Gastrocnemius medialis (tissue), 4 donors: ENCODE results near the gene MAN1C1. TPM values are rescaled to one million over a fixed set of nuclear protein-coding genes. Genes with fewer than 3 reads are reported as not detected.
A peak's percentile ranks its signal among the peaks of the same experiment; 100 is the strongest.

ENCODE experiments used
- ATAC-seq, 2 donors: fragments of 150-250 bp; one replicate each; pipeline ENCODE4 v1.9.1; 2016
- DNase-seq, 2 donors: peaks; one replicate each; pipeline ENCODE4 v3.0.0-alpha.2; 2019
- H3K27ac ChIP-seq, 4 donors: fragments of 200-600 bp; sonication (generic); 1 replicate in 1 of 4; 2 replicates in 3 of 4; pipeline ENCODE4 v1.5.1; 2016 to 2018; ENCODE audit warnings: mild to moderate bottlenecking in 2 of 4, moderate library complexity in 1 of 4
- H3K27me3 ChIP-seq, 3 donors: fragments of 200-600 bp; sonication (generic) in 2 of 3; 1 replicate in 1 of 3; 2 replicates in 2 of 3; pipeline versions ENCODE4 v1.5.1 to v1.6.0; 2016 to 2019; ENCODE audit warnings: mild to moderate bottlenecking in 1 of 3, moderate library complexity in 1 of 3
- H3K36me3 ChIP-seq, 2 donors: fragments of 200-600 bp; sonication (generic) in 1 of 2; one replicate each; pipeline ENCODE4 v1.5.1; 2017 to 2018
- H3K4me1 ChIP-seq, 2 donors: fragments of 200-600 bp; sonication (generic) in 1 of 2; one replicate each; pipeline ENCODE4 v1.5.1; 2016 to 2017; ENCODE audit warnings: mild to moderate bottlenecking in 2 of 2
- H3K4me3 ChIP-seq, 4 donors: fragments of 200-600 bp; sonication (generic) in 3 of 4; 1 replicate in 1 of 4; 2 replicates in 3 of 4; pipeline ENCODE4 v1.5.1; 2016 to 2019; ENCODE audit warnings: mild to moderate bottlenecking in 2 of 4
- H3K9me3 ChIP-seq, 3 donors: fragments of 200-600 bp; sonication (generic) in 2 of 3; 1 replicate in 1 of 3; 2 replicates in 2 of 3; pipeline ENCODE4 v1.5.1; 2016 to 2019
- POLR2A ChIP-seq, 2 donors: fragments of 450-650 bp; IDR thresholded peaks; one replicate each; pipeline ENCODE4 v1.6.1; 2017; ENCODE audit warnings: antibody characterized with exemption in 2 of 2, mild to moderate bottlenecking in 2 of 2, moderate library complexity in 2 of 2
- in situ Hi-C, 4 donors: fragments of 200-750 bp; cut with MboI; loops; one replicate each; pipeline versions ENCODE4 v1.15.0 to v1.8.0; 2017; ENCODE audit warnings: low sequenced_read_pairs in 4 of 4
- intact Hi-C: fragments of 100-400 bp; cut with DNase I; formaldehyde crosslinking; loops from one replicate; pipeline ENCODE4 v1.15.1; 2023; ENCODE audit warnings: low total_unique reads
- total RNA-seq, 4 donors: library from RNA; depleted of rRNA; stranded (reverse); fragments of >200 nt; gene quantifications; one replicate each; pipeline versions ENCODE4 v1.1.0 to v1.2.3, GENCODE V29; 2016
- TF ChIP-seq, protein P1 (sequence below), 5 experiments: fragments of 450-650 bp in 3 of 5; fragments of 200-600 bp in 2 of 5; sonication (generic) in 2 of 5; IDR thresholded peaks in 4 of 5; conservative IDR thresholded peaks in 1 of 5; 1 replicate in 4 of 5; 2 replicates in 1 of 5; pipeline ENCODE4 v1.5.1; 2016 to 2019; ENCODE audit warnings: antibody characterized with exemption in 5 of 5, mild to moderate bottlenecking in 3 of 5, moderate library complexity in 3 of 5

MAN1C1 gene
- total RNA-seq, 4 donors from 2014 or later = 2.0 to 4.4 (median 2.5) TPM

- peaks cover 6 to 9% of the 10 kb centered on the region in 2 donors for H3K4me1 ChIP-seq
- no peak for DNase-seq
- H3K36me3 ChIP-seq = no peaks in the 10 kb centered on the region
- no peak overlapping the region for H3K4me3 ChIP-seq
- no peak for TF ChIP-seq POLR2A (IDR thresholded peaks at IDR 0.05)
- TF ChIP-seq, protein P1, sequence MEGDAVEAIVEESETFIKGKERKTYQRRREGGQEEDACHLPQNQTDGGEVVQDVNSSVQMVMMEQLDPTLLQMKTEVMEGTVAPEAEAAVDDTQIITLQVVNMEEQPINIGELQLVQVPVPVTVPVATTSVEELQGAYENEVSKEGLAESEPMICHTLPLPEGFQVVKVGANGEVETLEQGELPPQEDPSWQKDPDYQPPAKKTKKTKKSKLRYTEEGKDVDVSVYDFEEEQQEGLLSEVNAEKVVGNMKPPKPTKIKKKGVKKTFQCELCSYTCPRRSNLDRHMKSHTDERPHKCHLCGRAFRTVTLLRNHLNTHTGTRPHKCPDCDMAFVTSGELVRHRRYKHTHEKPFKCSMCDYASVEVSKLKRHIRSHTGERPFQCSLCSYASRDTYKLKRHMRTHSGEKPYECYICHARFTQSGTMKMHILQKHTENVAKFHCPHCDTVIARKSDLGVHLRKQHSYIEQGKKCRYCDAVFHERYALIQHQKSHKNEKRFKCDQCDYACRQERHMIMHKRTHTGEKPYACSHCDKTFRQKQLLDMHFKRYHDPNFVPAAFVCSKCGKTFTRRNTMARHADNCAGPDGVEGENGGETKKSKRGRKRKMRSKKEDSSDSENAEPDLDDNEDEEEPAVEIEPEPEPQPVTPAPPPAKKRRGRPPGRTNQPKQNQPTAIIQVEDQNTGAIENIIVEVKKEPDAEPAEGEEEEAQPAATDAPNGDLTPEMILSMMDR (IDR thresholded peaks at IDR 0.05 in 4 of 5, conservative IDR thresholded peaks at IDR 0.05 in 1 of 5) = no peak
- intact Hi-C loops (no loop called here), in situ Hi-C loops (no loop called here)
- no peaks in the 10 kb centered on the region for H3K27me3 ChIP-seq
- no peaks in the 10 kb centered on the region for H3K9me3 ChIP-seq
- H3K27ac ChIP-seq = no peak overlapping the region
- ATAC-seq = no peak
Measured at GRCh38 chr1:25626018-25626417, 9.4 kb downstream of the MAN1C1 start.

DNA sequence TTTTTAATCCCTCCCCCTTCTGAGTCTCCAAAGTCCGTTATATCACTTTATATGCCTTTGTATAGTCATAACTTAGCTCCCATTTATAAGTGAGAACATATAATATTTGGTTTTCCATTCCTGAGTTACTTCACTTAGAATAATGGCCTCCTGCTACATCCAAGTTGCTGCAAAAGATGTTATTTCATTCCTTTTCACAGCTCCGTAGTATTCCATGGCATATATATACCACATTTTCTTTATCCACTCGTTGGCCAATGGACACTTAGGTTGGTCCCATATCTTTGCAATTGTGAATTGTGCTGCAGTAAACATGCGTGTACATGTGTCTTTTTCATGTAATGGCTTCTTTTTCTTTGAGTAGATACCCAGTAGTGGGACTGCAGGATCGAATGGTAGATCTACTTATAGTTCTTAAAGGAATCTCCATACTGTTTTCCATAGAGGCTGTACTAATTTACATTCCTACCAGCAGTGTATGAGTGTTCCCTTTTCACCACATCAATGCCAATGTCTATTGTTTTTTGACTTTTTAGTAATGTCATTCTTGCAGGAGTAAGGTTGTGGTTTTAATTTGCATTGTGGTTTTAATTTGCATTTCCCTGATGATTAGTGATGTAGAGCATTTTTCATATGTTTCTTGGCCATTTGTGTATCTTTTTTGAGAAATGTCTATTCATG lies 12.3 kb downstream of the MAN1C1 start:
- Histone ChIP-seq H3K4me3 (no peak overlapping the region), H3K4me1 (peaks cover 7 to 14% of the 10 kb centered on the region in 2 donors)
- intact Hi-C loops = no loop called here

GRCh38 chr1:25629836-25630235 lies 13.2 kb downstream of the MAN1C1 start:
- no peak overlapping the region for H3K4me3 ChIP-seq
- H3K4me1 ChIP-seq = peaks cover 7 to 14% of the 10 kb centered on the region in 2 donors
- H3K9me3 ChIP-seq = no peaks in the 10 kb centered on the region
- no peaks in the 10 kb centered on the region for H3K27me3 ChIP-seq
- TF ChIP-seq, protein P1 (IDR thresholded peaks at IDR 0.05 in 4 of 5, conservative IDR thresholded peaks at IDR 0.05 in 1 of 5) = no peak
- TF ChIP-seq POLR2A (IDR thresholded peaks at IDR 0.05) = no peak
- no peak for ATAC-seq
- no peaks in the 10 kb centered on the region for H3K36me3 ChIP-seq
- in situ Hi-C loops = no loop called here
- intact Hi-C loops = no loop called here
- no peak for DNase-seq
- H3K27ac ChIP-seq = no peak overlapping the region

More for the DNA sequence above, 12.3 kb downstream of the MAN1C1 start:
- Histone ChIP-seq H3K27me3 (no peaks in the 10 kb centered on the region), H3K27ac (no peak overlapping the region), H3K36me3 (no peaks in the 10 kb centered on the region), H3K9me3 (no peaks in the 10 kb centered on the region)
- ATAC-seq (no peak), DNase-seq (no peak)
- in situ Hi-C loops = no loop called here
- no peak for TF ChIP-seq POLR2A (IDR thresholded peaks at IDR 0.05)
- TF ChIP-seq, protein P1 (IDR thresholded peaks at IDR 0.05 in 4 of 5, conservative IDR thresholded peaks at IDR 0.05 in 1 of 5) = no peak

DNA sequence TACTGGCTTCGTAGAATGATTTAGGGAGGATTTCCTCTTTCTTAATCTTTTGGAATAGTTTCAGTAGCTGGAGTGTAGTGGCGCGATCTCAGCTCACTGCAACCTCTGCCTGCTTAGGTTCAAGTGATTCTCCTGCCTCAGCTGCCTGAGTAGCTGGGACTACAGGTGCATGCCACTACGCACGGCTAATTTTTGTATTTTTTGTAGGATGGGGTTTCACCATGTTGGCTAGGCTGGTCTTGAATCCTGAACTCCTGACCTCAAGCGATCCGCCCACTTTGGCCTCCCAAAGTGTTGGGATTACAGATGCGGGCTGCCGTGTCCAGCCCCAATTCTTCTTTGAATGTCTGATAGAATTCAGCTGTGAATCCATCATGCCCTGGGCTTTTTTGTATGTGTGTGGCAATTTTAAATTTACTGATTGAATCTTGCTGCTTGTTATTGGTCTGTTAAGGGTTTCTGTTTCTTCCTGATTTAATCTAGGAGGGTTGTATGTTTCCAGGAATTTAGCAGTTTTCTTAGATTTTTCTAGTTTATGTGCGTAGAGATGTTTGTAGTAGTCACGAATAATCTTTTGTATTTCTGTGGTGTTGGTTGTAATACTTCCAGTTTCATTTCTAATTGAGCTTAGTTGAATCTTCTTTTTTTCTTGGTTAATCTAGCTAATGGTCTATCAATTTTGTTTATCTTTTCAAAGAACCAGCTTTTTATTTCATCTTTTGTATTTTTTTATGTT lies 15.3 kb downstream of the MAN1C1 start:
- Histone ChIP-seq H3K4me3 (peak overlapping the region; percentile 19 to 37 (median 26)), H3K4me1 (peaks cover 7 to 14% of the 10 kb centered on the region in 2 donors), H3K27ac (peak overlapping the region; percentile 39 to 62 (median 54)), H3K36me3 (no peaks in the 10 kb centered on the region), H3K27me3 (no peaks in the 10 kb centered on the region), H3K9me3 (no peaks in the 10 kb centered on the region)
- in situ Hi-C loops = no loop called here
- DNase-seq = no peak
- TF ChIP-seq, protein P1 (IDR thresholded peaks at IDR 0.05 in 4 of 5, conservative IDR thresholded peaks at IDR 0.05 in 1 of 5) = no peak
- no peak for TF ChIP-seq POLR2A (IDR thresholded peaks at IDR 0.05)
- intact Hi-C loops = loop anchor here (2.0 kb wide), 1 partner anchor 13 kb away; no protein-coding TSS in a partner anchor
- peak; percentile 58 to 65 for ATAC-seq
